ENCODE results near the gene MBNL2.

DNA sequence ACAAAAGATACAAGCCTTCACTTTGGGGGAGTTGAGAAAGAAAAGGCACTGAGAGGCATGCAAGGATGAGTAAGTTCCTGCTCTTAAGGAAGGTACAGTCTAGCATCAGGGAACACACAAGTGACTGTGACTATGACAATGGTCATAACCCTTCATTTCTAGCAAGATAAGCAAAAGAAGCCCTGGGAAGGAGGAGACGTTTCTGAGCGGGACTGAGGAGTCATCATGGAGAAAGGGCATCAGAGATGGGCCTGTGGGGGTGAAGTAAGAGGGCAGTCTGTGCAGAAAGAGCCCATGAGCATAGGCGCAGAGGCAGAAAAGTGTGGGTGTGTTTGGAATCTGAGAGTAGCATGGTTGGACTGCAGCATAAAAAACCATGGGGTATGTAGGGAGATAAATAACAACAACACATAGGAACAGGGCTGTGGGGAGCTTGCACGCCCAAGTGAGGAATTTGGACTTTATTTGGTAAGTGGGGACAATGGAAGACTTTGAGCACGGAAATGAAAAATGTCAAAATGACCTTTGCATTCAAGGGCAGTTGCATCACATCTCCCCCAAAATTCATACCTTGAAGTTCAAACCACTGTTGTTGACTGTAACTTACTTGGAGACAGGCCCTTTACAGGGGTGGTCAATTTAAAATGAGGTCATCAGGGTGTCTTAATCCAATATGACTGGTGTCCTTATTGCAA is 86.7 kb downstream of the MBNL2 start:
- TF ChIP-seq, protein P1, sequence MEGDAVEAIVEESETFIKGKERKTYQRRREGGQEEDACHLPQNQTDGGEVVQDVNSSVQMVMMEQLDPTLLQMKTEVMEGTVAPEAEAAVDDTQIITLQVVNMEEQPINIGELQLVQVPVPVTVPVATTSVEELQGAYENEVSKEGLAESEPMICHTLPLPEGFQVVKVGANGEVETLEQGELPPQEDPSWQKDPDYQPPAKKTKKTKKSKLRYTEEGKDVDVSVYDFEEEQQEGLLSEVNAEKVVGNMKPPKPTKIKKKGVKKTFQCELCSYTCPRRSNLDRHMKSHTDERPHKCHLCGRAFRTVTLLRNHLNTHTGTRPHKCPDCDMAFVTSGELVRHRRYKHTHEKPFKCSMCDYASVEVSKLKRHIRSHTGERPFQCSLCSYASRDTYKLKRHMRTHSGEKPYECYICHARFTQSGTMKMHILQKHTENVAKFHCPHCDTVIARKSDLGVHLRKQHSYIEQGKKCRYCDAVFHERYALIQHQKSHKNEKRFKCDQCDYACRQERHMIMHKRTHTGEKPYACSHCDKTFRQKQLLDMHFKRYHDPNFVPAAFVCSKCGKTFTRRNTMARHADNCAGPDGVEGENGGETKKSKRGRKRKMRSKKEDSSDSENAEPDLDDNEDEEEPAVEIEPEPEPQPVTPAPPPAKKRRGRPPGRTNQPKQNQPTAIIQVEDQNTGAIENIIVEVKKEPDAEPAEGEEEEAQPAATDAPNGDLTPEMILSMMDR (IDR thresholded peaks at IDR 0.05; ENCODE audit: poor library complexity), result no peak
- TF ChIP-seq EZH2 (IDR thresholded peaks at IDR 0.05; ENCODE audit: borderline replicate concordance) (no peak), EZH2phosphoT487 (IDR thresholded peaks at IDR 0.05; ENCODE audit: low read depth, severe bottlenecking, unreplicated experiment) (no peak)
